ENCODE data around the gene LDB3.

LDB3 gene

GRCh38 chr10:86665218-86665607, 3.1 kb upstream of the LDB3 start:
- no peak for DNase-seq

- DNase-seq, result no peak
Observed at GRCh38 chr10:86665868-86666267, 2.4 kb upstream of the LDB3 start.

- peak; percentile 22 for DNase-seq
Observed at GRCh38 chr10:86666538-86666937, 1.8 kb upstream of the LDB3 start.

GRCh38 chr10:86667421-86668181, 710 bp upstream of the LDB3 start:
- DNase-seq, result peak; percentile 28

GRCh38 chr10:86670290-86670811, 2.0 kb downstream of the LDB3 start:
- DNase-seq, result no peak

- DNase-seq, result no peak
Observed at GRCh38 chr10:86670876-86671275, 2.6 kb downstream of the LDB3 start.

DNA sequence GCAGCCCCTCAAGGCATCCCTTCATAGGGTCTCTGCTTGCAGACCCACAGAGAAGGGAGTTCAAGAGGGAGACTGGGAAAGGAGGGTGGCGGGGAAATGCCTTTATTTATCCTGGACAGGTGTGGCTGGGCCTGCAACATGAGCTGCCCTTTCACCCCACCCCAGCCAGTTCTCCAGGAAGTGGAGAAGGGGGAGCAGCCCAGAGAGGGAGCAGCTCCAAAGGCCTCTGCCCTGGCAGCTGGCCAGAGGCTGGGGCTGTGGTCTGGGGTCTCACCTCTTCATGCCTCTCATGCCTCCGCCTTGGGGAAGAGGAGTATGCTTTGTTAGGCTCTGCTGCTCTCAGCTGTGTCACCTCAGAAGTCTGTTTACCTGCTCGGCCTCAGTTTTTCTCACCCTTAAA, 3.1 kb downstream of the LDB3 start:
- DNase-seq, result no peak

GRCh38 chr10:86671985-86672710, 3.8 kb downstream of the LDB3 start:
- no peak for DNase-seq

DNA sequence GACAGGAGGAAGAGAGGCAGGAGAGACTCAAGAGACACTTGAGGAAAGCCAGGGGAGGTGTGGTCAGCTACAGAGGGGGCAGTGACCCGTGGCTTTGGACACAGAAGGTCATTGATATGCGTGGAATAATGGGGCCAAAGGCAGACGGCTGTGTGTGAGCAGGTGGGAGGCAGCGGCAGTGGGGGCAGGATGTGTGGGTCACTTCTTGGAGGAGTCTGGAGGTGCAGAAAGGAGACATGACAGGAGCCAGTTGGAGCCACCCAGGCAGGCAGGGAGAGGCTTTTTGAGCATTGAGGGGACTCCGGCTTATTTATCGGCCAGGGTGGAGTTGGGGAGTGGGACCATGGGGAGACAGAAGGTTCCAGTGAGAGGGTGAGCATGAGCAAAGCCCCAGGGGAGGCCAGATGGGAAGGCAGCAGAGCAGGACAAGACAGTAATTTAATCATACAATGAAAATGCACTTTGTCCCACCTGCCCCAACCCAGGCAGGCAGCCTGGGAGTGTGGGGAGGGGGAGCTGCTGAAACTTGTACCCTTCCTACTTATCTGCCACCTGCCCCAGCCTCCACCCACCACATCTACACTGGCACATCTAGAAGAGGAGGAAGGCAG, 5.0 kb downstream of the LDB3 start:
- DNase-seq, result peak; percentile 46

GRCh38 chr10:86673827-86674581, 5.7 kb downstream of the LDB3 start:
- peak; percentile 57 for DNase-seq

- DNase-seq, result no peak
Observed at GRCh38 chr10:86674912-86675311, 6.6 kb downstream of the LDB3 start.

GRCh38 chr10:86677374-86677773, 9.1 kb downstream of the LDB3 start:
- DNase-seq, result no peak

DNA sequence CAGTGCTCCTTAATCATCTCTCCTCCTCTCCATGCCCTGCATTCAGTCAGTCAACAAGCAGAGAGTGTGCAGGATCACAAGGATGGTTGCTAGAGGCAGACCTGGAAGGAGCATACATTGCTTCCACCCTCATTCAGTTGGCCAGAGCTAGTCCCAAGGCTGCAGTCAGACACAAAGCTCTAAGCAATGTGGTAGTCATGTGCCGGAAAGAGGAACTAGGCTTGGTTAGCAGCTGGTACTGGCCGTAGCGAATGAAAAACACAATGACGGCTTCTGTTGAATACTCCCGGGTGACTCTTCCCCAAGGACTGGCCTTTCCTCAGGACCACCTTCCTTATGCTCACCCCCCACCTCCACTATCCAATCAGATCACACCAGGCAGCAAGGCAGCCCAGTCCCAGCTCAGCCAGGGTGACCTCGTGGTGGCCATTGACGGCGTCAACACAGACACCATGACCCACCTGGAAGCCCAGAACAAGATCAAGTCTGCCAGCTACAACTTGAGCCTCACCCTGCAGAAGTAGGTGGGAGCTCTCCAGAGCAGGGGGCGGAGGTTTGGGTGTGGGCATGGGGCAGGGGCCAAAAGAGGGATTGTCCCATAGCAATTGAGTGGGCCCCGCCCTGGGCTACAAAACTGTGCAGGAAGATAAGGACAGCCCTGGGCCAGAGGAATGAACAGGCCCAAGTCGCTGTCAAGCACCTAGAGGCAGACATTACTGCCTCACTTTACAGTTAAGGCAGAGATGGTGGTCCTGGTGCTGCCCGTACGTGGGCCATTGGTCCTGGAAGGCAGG, 10.9 kb downstream of the LDB3 start:
- DNase-seq, result no peak

GRCh38 chr10:86681047-86681446, 12.7 kb downstream of the LDB3 start:
- peak; percentile 16 for DNase-seq

GRCh38 chr10:86681722-86682386, 13.5 kb downstream of the LDB3 start:
- no peak for DNase-seq

- no peak for DNase-seq
Observed at GRCh38 chr10:86682675-86683074, 14.4 kb downstream of the LDB3 start.

- DNase-seq, result no peak
Observed at GRCh38 chr10:86684331-86685097, 16.2 kb downstream of the LDB3 start.

- DNase-seq, result no peak
Observed at GRCh38 chr10:86685416-86685815, 17.1 kb downstream of the LDB3 start.

- no peak for DNase-seq
Observed at GRCh38 chr10:86685893-86686632, 17.8 kb downstream of the LDB3 start.

- DNase-seq, result no peak
Observed at GRCh38 chr10:86686972-86687371, 18.7 kb downstream of the LDB3 start.

Measured in NCI-H1092 treated with DMSO at 0.1 percent for 48 hours (cell line).